SIG-M5 treated with dmso at 0.1 percent for 504 hours (cell line): ENCODE results near the gene ZBTB46.

ENCODE experiments used
- DNase-seq: peaks from one replicate; lab custom pipeline; 2025; ENCODE audit not compliant: unreplicated experiment; lab: John Stamatoyannopoulos, UW

Gene ZBTB46

GRCh38 chr20:63768591-63769515, 62.2 kb downstream of the ZBTB46 start:
- no peak for DNase-seq

GRCh38 chr20:63767886-63768285, 63.2 kb downstream of the ZBTB46 start:
- no peak for DNase-seq

GRCh38 chr20:63767456-63767855, 63.6 kb downstream of the ZBTB46 start:
- no peak for DNase-seq

- DNase-seq, result no peak
Observed at GRCh38 chr20:63766695-63767426, 64.2 kb downstream of the ZBTB46 start.

- no peak for DNase-seq
Observed at GRCh38 chr20:63765902-63766301, 65.2 kb downstream of the ZBTB46 start.

- DNase-seq, result no peak
Observed at GRCh38 chr20:63765082-63765873, 65.8 kb downstream of the ZBTB46 start.

- DNase-seq, result no peak
Observed at GRCh38 chr20:63759377-63759901, 71.6 kb downstream of the ZBTB46 start.

- no peak for DNase-seq
Observed at GRCh38 chr20:63758152-63758551, 72.9 kb downstream of the ZBTB46 start.

GRCh38 chr20:63756648-63756991, 74.4 kb downstream of the ZBTB46 start:
- DNase-seq, result no peak

- DNase-seq, result no peak
Observed at GRCh38 chr20:63755933-63756647, 75.0 kb downstream of the ZBTB46 start.

GRCh38 chr20:63754008-63754407, 77.1 kb downstream of the ZBTB46 start:
- no peak for DNase-seq

- no peak for DNase-seq
Observed at GRCh38 chr20:63753381-63753780, 77.7 kb downstream of the ZBTB46 start.

- DNase-seq, result no peak
Observed at GRCh38 chr20:63752411-63753101, 78.5 kb downstream of the ZBTB46 start.

- no peak for DNase-seq
Observed at GRCh38 chr20:63751471-63752271, 79.4 kb downstream of the ZBTB46 start.

- no peak for DNase-seq
Observed at GRCh38 chr20:63750807-63751470, 80.1 kb downstream of the ZBTB46 start.

- DNase-seq, result no peak
Observed at GRCh38 chr20:63749597-63750508, 81.2 kb downstream of the ZBTB46 start.

GRCh38 chr20:63748934-63749270, 82.2 kb downstream of the ZBTB46 start:
- DNase-seq, result no peak
